Left ventricle myocardium inferior (tissue), 1 donor: ENCODE data around the gene DDC. TPM values are rescaled to one million over a fixed set of nuclear protein-coding genes. Genes with fewer than 3 reads are reported as not detected.

Experiments used
- DNase-seq: peaks from one replicate; pipeline ENCODE4 v3.0.0-alpha.2; 2020
- H3K27ac ChIP-seq: fragments of 200-600 bp; replicated peaks from 2 replicates; pipeline ENCODE4 v1.8.0; 2021
- H3K27me3 ChIP-seq: fragments of 200-600 bp; 2 replicates; pipeline ENCODE4 v1.8.0; 2021; ENCODE audit warnings: low read depth
- H3K36me3 ChIP-seq: fragments of 200-600 bp; 2 replicates; pipeline ENCODE4 v1.8.0; 2021
- H3K4me1 ChIP-seq: fragments of 200-600 bp; 2 replicates; pipeline ENCODE4 v1.8.0; 2021
- H3K4me3 ChIP-seq: fragments of 200-600 bp; 2 replicates; pipeline ENCODE4 v1.8.0; 2021; ENCODE audit warnings: mild to moderate bottlenecking, moderate library complexity
- H3K9me3 ChIP-seq: fragments of 200-600 bp; replicated peaks from 2 replicates; pipeline ENCODE4 v1.8.0; 2021
- CTCF ChIP-seq: fragments of 200-600 bp; IDR thresholded peaks from 2 replicates; pipeline ENCODE4 v1.8.0; 2021; ENCODE audit warnings: antibody characterized with exemption, mild to moderate bottlenecking, borderline replicate concordance
- intact Hi-C: fragments of 100-400 bp; cut with micrococcal nuclease; formaldehyde crosslinking; loops from one replicate; pipeline ENCODE4 v1.11.0; 2022
- total RNA-seq: library from RNA; stranded (reverse); fragmentation: NEBNext Ultra II Directional; extraction: Animal tissue kit (Norgen Biotek cat#: 25700); gene quantifications from one replicate; pipeline ENCODE4 v1.2.1, GENCODE V29; 2021
- donor health status: DM: no; HTN: yes; CAD: no; lungs with severe emphysema.

Gene DDC
- total RNA-seq, 1 donor from 2014 or later: not detected

- Histone ChIP-seq H3K27ac (no peak overlapping the region), H3K36me3 (no peaks in the 10 kb centered on the region), H3K27me3 (peaks cover 55% of the 10 kb centered on the region), H3K4me1 (no peaks in the 10 kb centered on the region), H3K9me3 (no peaks in the 10 kb centered on the region), H3K4me3 (no peak overlapping the region)
- intact Hi-C loops: no loop called here
- no peak for TF ChIP-seq CTCF
- DNase-seq: no peak
Measured at GRCh38 chr7:50564171-50564570, 1.0 kb downstream of the DDC start.

GRCh38 chr7:50562136-50562535, 3.1 kb downstream of the DDC start:
- Histone ChIP-seq H3K27me3 (peaks cover 74% of the 10 kb centered on the region), H3K9me3 (no peaks in the 10 kb centered on the region), H3K36me3 (no peaks in the 10 kb centered on the region), H3K27ac (no peak overlapping the region), H3K4me3 (no peak overlapping the region), H3K4me1 (no peaks in the 10 kb centered on the region)
- no peak for TF ChIP-seq CTCF
- DNase-seq: no peak
- intact Hi-C loops: no loop called here

GRCh38 chr7:50560865-50561351, 4.3 kb downstream of the DDC start:
- DNase-seq: no peak
- H3K4me3 ChIP-seq: no peak overlapping the region

GRCh38 chr7:50559881-50560280, 5.3 kb downstream of the DDC start:
- Histone ChIP-seq H3K4me3 (no peak overlapping the region), H3K27ac (no peak overlapping the region), H3K27me3 (peaks cover 72% of the 10 kb centered on the region), H3K36me3 (no peaks in the 10 kb centered on the region), H3K4me1 (no peaks in the 10 kb centered on the region), H3K9me3 (no peaks in the 10 kb centered on the region)
- intact Hi-C loops: no loop called here
- no peak for DNase-seq
- TF ChIP-seq CTCF: no peak

More at GRCh38 chr7:50560865-50561351, 4.3 kb downstream of the DDC start:
- Histone ChIP-seq H3K4me1 (no peaks in the 10 kb centered on the region), H3K27me3 (peaks cover 72% of the 10 kb centered on the region), H3K9me3 (no peaks in the 10 kb centered on the region), H3K36me3 (no peaks in the 10 kb centered on the region), H3K27ac (no peak overlapping the region)
- intact Hi-C loops: no loop called here
- no peak for TF ChIP-seq CTCF

- Histone ChIP-seq H3K4me3 (no peak overlapping the region), H3K27me3 (peaks cover 70% of the 10 kb centered on the region), H3K36me3 (no peaks in the 10 kb centered on the region), H3K27ac (no peak overlapping the region), H3K9me3 (no peaks in the 10 kb centered on the region), H3K4me1 (no peaks in the 10 kb centered on the region)
- DNase-seq: no peak
- intact Hi-C loops: no loop called here
- no peak for TF ChIP-seq CTCF
Measured at GRCh38 chr7:50558294-50559053, 6.7 kb downstream of the DDC start.
